ENCODE data around the gene JMJD1C.

DNA sequence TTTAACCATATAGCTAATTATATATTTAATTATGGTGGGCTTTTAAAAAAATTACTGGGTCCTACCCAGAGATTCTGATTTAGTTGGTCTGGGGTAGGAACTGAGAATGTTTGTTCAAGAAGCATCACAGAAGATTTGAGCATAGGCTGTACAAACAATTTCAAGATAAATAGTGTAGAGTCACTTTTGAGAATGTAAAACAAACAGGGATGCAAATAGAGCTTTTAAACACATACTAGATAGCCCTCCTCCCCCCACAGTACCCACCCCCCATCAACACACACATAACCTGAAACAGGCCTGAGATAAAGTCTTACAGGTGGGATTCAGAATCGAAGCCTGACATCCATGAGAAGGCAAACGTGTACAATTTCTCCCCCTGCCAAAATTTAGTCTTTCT lies 39.8 kb upstream of the JMJD1C start:
- no peak for TF ChIP-seq REST (IDR thresholded peaks at IDR 0.05; ENCODE audit: low read depth)
- TF ChIP-seq ZNF274 (IDR thresholded peaks at IDR 0.05; ENCODE audit: low read depth, low read length): no peak

All from HCT116 (cell line).